GOT3 (cell line): ENCODE results near the gene PSMD2.
A peak's percentile ranks its signal among the peaks of the same experiment; 100 is the strongest.
"Not testable (repeated sequence)": the region's sequence is repeated elsewhere in the genome, so short reads cannot be mapped to it uniquely, and the experiment has no call there.

Experiments used
- DNase-seq: peaks from one replicate; lab custom pipeline; 2025; ENCODE audit warnings: mixed read lengths; lab: John Stamatoyannopoulos, UW

PSMD2 gene

GRCh38 chr3:184339451-184340135 lies 40.6 kb downstream of the PSMD2 start:
- not testable (repeated sequence) for DNase-seq

GRCh38 chr3:184341925-184342324 lies 42.9 kb downstream of the PSMD2 start:
- no peak for DNase-seq

- no peak for DNase-seq
Measured at GRCh38 chr3:184343200-184343876, 44.3 kb downstream of the PSMD2 start.

- no peak for DNase-seq
Measured at GRCh38 chr3:184344579-184345316, 45.7 kb downstream of the PSMD2 start.

- peak; percentile 14 for DNase-seq
Measured at GRCh38 chr3:184345317-184346144, 46.5 kb downstream of the PSMD2 start.

- DNase-seq: no peak
Measured at GRCh38 chr3:184346480-184347190, 47.6 kb downstream of the PSMD2 start.

- no peak for DNase-seq
Measured at GRCh38 chr3:184347321-184348056, 48.4 kb downstream of the PSMD2 start.

GRCh38 chr3:184348057-184348382 lies 49.0 kb downstream of the PSMD2 start:
- DNase-seq: no peak

- no peak for DNase-seq
Measured at GRCh38 chr3:184349563-184350470, 50.8 kb downstream of the PSMD2 start.

- no peak for DNase-seq
Measured at GRCh38 chr3:184350618-184351017, 51.6 kb downstream of the PSMD2 start.

GRCh38 chr3:184351511-184352148 lies 52.6 kb downstream of the PSMD2 start:
- no peak for DNase-seq

- no peak for DNase-seq
Measured at GRCh38 chr3:184352149-184352785, 53.2 kb downstream of the PSMD2 start.

GRCh38 chr3:184352897-184353545 lies 54.0 kb downstream of the PSMD2 start:
- no peak for DNase-seq

- no peak for DNase-seq
Measured at GRCh38 chr3:184353546-184353941, 54.5 kb downstream of the PSMD2 start.

- DNase-seq: no peak
Measured at GRCh38 chr3:184354121-184354728, 55.2 kb downstream of the PSMD2 start.

- no peak for DNase-seq
Measured at GRCh38 chr3:184354754-184355153, 55.7 kb downstream of the PSMD2 start.

- DNase-seq: no peak
Measured at GRCh38 chr3:184355261-184356040, 56.4 kb downstream of the PSMD2 start.
